Uterus (tissue), 2 donors: ENCODE data around the gene CCT8.
A peak's percentile ranks its signal among the peaks of the same experiment; 100 is the strongest.

Source experiments
- CTCF ChIP-seq, 4 experiments: fragments of 200-600 bp in 2 of 4; fragments of 450-650 bp in 2 of 4; sonication (generic) in 2 of 4; IDR thresholded peaks; one replicate each; pipeline ENCODE4 v1.5.1; 2016 to 2019; ENCODE audit warnings: antibody characterized with exemption in 4 of 4, mild to moderate bottlenecking in 2 of 4, moderate library complexity in 1 of 4
- POLR2A ChIP-seq, 2 donors: fragments of 450-650 bp; IDR thresholded peaks; one replicate each; pipeline ENCODE4 v1.6.1; 2016; ENCODE audit warnings: antibody characterized with exemption in 2 of 2, mild to moderate bottlenecking in 1 of 2, moderate library complexity in 1 of 2

- TF ChIP-seq CTCF (IDR thresholded peaks at IDR 0.05), result peak in 1 of 4 experiments; percentile 38
- peak in 1 of 2 donors; percentile 43 for TF ChIP-seq POLR2A (IDR thresholded peaks at IDR 0.05)
Observed at GRCh38 chr21:29024474-29025327, 48.7 kb downstream of the CCT8 start, which contains the start of gene USP16.
